Measurements from ENCODE around the gene NT5C1B.
"Not testable (repeated sequence)": the region's sequence is repeated elsewhere in the genome, so short reads cannot be mapped to it uniquely, and the experiment has no call there.

The NT5C1B gene

GRCh38 chr2:18589354-18589753 lies at the start of gene NT5C1B:
Gene NT5C1B (minus strand): TSS chr2:18589569. CDS start chr2:18589468, 101 bp downstream.
- DNase-seq (ENCODE audit: low read depth), result no peak

- no peak for DNase-seq (ENCODE audit: low read depth)
Observed at GRCh38 chr2:18637196-18637595, 47.8 kb upstream of the NT5C1B start.

- not testable (repeated sequence) for DNase-seq (ENCODE audit: low read depth)
Observed at GRCh38 chr2:18632699-18633098, 43.3 kb upstream of the NT5C1B start.

GRCh38 chr2:18630941-18631340 lies 41.6 kb upstream of the NT5C1B start:
- DNase-seq (ENCODE audit: low read depth), result no peak

- DNase-seq (ENCODE audit: low read depth), result no peak
Observed at GRCh38 chr2:18630541-18630940, 41.2 kb upstream of the NT5C1B start.

- no peak for DNase-seq (ENCODE audit: low read depth)
Observed at GRCh38 chr2:18630101-18630500, 40.7 kb upstream of the NT5C1B start.

GRCh38 chr2:18626958-18627650 lies 37.7 kb upstream of the NT5C1B start:
- no peak for DNase-seq (ENCODE audit: low read depth)

GRCh38 chr2:18626256-18626668 lies 36.9 kb upstream of the NT5C1B start:
- DNase-seq (ENCODE audit: low read depth), result no peak

- no peak for DNase-seq (ENCODE audit: low read depth)
Observed at GRCh38 chr2:18625563-18625962, 36.2 kb upstream of the NT5C1B start.

- DNase-seq (ENCODE audit: low read depth), result no peak
Observed at GRCh38 chr2:18623782-18624181, 34.4 kb upstream of the NT5C1B start.

GRCh38 chr2:18620867-18621632 lies 31.7 kb upstream of the NT5C1B start:
- DNase-seq (ENCODE audit: low read depth), result no peak

GRCh38 chr2:18619091-18619490 lies 29.7 kb upstream of the NT5C1B start:
- DNase-seq (ENCODE audit: low read depth), result no peak

GRCh38 chr2:18614041-18614440 lies 24.7 kb upstream of the NT5C1B start:
- DNase-seq (ENCODE audit: low read depth), result no peak

GRCh38 chr2:18612133-18612532 lies 22.8 kb upstream of the NT5C1B start:
- no peak for DNase-seq (ENCODE audit: low read depth)

- no peak for DNase-seq (ENCODE audit: low read depth)
Observed at GRCh38 chr2:18611604-18612003, 22.2 kb upstream of the NT5C1B start.

- no peak for DNase-seq (ENCODE audit: low read depth)
Observed at GRCh38 chr2:18611184-18611583, 21.8 kb upstream of the NT5C1B start.

- DNase-seq (ENCODE audit: low read depth), result no peak
Observed at GRCh38 chr2:18610651-18611050, 21.3 kb upstream of the NT5C1B start.

GRCh38 chr2:18610090-18610489 lies 20.7 kb upstream of the NT5C1B start:
- no peak for DNase-seq (ENCODE audit: low read depth)

- DNase-seq (ENCODE audit: low read depth), result no peak
Observed at GRCh38 chr2:18605115-18605514, 15.7 kb upstream of the NT5C1B start.

- DNase-seq (ENCODE audit: low read depth), result no peak
Observed at GRCh38 chr2:18604531-18604885, 15.1 kb upstream of the NT5C1B start.

- no peak for DNase-seq (ENCODE audit: low read depth)
Observed at GRCh38 chr2:18603854-18604530, 14.6 kb upstream of the NT5C1B start.

GRCh38 chr2:18602298-18602697 lies 12.9 kb upstream of the NT5C1B start:
- DNase-seq (ENCODE audit: low read depth), result no peak

- no peak for DNase-seq (ENCODE audit: low read depth)
Observed at GRCh38 chr2:18600255-18600613, 10.9 kb upstream of the NT5C1B start.

Data from activated T-helper 1 cell treated with Interleukin-2 at 50 U/mL for 16 hours (primary cell).